Neural progenitor cell (in vitro differentiated cells): Measurements from ENCODE around the gene SERGEF.

Experiments used
- CTCF ChIP-seq: fragments of 200-600 bp; sonication (generic); IDR thresholded peaks from 2 replicates; pipeline ENCODE4 v1.5.1; 2017; ENCODE audit warnings: antibody characterized with exemption, mild to moderate bottlenecking
- EZH2phosphoT487 ChIP-seq: fragments of 200-600 bp; sonication (generic); IDR thresholded peaks from 2 replicates; pipeline ENCODE4 v1.6.1; 2017; ENCODE audit warnings: antibody characterized with exemption

GRCh38 chr11:17766073-17766359 is 246.8 kb downstream of the SERGEF start:
- TF ChIP-seq CTCF: no peak
- no peak for TF ChIP-seq EZH2phosphoT487
